Measurements from ENCODE around the gene SGCD.

GRCh38 chr5:156655732-156656131, 328.8 kb downstream of the SGCD start:
- TF ChIP-seq CTCF (conservative IDR thresholded peaks at IDR 0.05; ENCODE audit: low read length) (no peak), EZH2phosphoT487 (IDR thresholded peaks at IDR 0.05; ENCODE audit: borderline replicate concordance) (no peak)

All from Loucy (cell line).